ENCODE data around the gene NFIA.

NFIA gene

DNA sequence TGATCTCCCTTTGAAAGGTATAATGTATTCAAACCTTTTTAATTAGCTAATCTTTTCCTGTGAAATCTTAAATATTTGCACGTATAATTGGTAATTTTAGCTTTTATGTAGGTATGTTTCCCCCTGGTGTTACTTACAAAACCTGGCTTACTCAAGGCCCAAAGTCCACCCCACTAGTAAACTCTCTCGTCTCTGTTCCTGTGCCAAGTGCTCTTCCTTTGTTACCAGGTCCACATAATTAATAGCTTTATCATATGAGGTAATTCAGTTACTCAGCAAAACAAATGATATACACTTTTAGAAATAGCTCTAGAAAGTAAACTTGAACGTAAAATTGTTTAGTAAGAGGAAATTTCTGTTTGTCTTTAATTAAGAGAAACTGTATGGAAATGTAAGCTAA is 36.7 kb downstream of the NFIA start:
- no peak for DNase-seq (ENCODE audit: low spot score)
- TF ChIP-seq, protein P1, sequence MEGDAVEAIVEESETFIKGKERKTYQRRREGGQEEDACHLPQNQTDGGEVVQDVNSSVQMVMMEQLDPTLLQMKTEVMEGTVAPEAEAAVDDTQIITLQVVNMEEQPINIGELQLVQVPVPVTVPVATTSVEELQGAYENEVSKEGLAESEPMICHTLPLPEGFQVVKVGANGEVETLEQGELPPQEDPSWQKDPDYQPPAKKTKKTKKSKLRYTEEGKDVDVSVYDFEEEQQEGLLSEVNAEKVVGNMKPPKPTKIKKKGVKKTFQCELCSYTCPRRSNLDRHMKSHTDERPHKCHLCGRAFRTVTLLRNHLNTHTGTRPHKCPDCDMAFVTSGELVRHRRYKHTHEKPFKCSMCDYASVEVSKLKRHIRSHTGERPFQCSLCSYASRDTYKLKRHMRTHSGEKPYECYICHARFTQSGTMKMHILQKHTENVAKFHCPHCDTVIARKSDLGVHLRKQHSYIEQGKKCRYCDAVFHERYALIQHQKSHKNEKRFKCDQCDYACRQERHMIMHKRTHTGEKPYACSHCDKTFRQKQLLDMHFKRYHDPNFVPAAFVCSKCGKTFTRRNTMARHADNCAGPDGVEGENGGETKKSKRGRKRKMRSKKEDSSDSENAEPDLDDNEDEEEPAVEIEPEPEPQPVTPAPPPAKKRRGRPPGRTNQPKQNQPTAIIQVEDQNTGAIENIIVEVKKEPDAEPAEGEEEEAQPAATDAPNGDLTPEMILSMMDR (IDR thresholded peaks at IDR 0.05; ENCODE audit: extremely low read depth, missing control alignments) = no peak

DNA sequence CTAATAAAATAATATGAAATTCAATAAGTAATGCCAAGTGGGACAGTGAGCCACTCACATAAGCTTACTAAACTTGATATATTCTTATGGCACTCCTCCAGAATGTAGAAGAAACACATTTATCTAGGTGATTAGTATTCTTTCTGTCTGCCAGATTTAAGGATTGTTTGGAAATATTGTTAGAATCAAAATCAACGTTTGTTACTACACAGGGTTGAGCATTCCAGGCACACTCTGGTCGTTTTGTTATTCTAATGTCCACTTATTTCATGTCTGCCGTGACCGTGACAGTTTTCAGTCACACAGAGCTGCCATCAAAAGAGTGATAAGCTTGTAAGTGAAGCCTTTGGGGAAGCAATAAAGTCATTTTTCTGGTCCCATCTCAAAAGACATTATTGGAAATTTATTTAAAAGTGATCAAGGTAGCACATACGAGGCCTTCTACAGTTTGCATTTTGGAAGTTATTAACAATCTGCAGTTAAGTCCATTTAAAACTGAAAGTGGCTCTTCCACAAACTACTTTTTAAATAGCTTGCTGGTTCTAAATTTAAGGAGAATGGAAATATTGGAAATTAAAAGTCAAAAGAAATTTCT is 38.0 kb downstream of the NFIA start:
- TF ChIP-seq, protein P1 (IDR thresholded peaks at IDR 0.05; ENCODE audit: extremely low read depth, missing control alignments) = no peak
- DNase-seq (ENCODE audit: low spot score) = no peak

DNA sequence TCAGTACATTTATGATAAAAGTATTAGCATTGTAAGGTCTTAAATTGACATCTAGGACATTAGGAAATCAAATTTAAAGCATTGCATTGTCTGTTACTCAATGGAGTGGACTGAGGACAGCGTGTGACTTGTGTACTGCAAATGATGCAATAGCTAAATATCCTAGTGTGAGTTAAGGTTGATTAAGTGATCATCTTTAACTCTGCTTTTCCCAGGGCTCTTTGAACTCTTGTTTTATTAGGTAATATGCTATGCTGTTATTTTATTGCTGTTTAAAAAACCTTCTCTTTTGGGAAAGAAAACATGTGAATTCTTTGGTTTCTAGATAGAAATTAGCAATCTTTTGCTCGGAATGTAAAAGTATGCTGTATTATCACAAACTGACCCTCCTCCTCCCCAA is 38.6 kb downstream of the NFIA start:
- DNase-seq (ENCODE audit: low spot score) = no peak
- TF ChIP-seq, protein P1 (IDR thresholded peaks at IDR 0.05; ENCODE audit: extremely low read depth, missing control alignments) = no peak

DNA sequence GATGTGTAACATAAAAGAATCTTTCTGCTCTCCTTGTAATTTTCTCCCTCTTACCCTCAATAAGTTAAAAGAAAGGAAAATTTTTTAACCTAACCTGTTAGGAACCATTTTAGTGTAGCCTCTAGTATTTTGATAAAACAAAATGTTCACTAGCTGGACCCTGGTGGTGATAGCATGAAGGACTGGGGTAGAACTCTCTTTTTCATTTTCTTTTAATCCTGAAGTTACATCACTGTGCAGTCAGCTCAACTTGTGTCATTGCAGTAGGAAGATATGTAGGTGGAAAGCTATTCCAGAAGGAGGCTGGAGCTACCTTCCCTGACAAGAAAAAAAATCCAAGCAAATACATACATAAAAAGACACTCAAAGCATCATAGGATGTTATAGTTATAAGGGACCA is 39.3 kb downstream of the NFIA start:
- no peak for DNase-seq (ENCODE audit: low spot score)
- TF ChIP-seq, protein P1 (IDR thresholded peaks at IDR 0.05; ENCODE audit: extremely low read depth, missing control alignments) = no peak

DNA sequence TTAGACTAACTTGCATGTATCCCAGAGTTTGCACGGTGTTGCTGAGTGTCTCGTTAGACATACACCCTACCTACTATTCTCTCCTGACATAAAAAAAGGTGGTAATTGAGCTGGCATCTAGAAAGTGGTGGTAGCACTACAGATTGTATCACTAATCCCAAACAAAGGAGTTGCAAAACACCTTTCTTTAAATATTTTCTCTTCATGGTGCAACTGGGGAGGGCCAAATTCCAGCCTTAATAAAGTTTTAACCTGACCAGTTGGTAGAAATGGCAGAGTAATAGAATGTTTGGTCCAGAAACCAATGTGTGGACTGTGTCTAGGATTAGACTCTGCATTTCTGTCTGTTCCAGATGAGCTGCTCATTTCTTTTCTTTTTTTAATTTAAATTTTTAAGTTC is 40.0 kb downstream of the NFIA start:
- TF ChIP-seq, protein P1 (IDR thresholded peaks at IDR 0.05; ENCODE audit: extremely low read depth, missing control alignments) = no peak
- no peak for DNase-seq (ENCODE audit: low spot score)

DNA sequence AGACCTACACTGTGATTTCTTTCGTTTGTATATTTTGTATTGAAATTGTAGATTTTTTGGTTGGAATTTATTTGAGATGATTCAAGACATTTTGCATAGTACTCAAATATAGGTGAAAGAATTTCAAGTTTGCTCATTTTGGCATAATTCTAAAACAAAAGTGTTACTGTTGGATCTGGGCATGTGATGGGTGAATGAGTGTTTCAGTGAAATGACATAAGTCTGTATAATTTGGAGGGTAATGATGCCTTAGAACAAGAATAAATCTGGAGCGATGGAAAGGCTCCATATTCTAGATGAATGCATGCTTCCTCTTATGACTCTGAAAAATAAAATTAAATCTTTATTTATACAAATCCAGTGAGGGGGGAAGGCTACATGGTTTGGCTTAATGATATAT is 41.0 kb downstream of the NFIA start:
- TF ChIP-seq, protein P1 (IDR thresholded peaks at IDR 0.05; ENCODE audit: extremely low read depth, missing control alignments) = no peak

DNA sequence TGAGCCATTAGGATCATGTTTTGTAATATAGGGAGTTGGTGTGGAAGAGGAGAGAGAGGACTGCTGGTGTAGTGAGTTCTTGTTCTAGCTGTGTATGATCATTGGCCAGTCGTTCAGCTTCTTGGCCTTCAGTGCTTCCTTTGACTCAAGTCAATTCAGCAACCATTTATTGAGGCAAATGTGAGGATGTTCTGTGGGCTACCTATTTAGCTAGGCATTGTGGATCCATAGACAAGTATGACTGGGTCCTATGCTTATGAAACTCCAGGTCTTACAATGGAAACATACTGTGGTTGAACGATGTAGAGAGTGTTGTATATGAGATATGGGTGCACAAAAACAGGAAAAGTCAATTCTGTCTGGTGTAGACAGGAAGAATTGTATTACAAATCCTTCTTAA is 41.7 kb downstream of the NFIA start:
- TF ChIP-seq, protein P1 (IDR thresholded peaks at IDR 0.05; ENCODE audit: extremely low read depth, missing control alignments) = no peak

More for the DNA sequence above, 41.0 kb downstream of the NFIA start:
- DNase-seq (ENCODE audit: low spot score) = no peak

More for the DNA sequence above, 41.7 kb downstream of the NFIA start:
- no peak for DNase-seq (ENCODE audit: low spot score)
